Lower leg skin (tissue), 4 donors: Measurements from ENCODE around the gene RGS9. TPM values are rescaled to one million over a fixed set of nuclear protein-coding genes. Genes with fewer than 3 reads are reported as not detected.

Source experiments
- DNase-seq, 2 donors: peaks; one replicate each; pipeline ENCODE4 v3.0.0-alpha.2; 2019; ENCODE audit warnings: low spot score in 2 of 2
- H3K4me3 ChIP-seq: fragments of 200-600 bp; sonication (generic); 2 replicates; pipeline ENCODE4 v1.5.1; 2017; ENCODE audit warnings: mild to moderate bottlenecking, low read depth; ENCODE audit not compliant: poor library complexity, severe bottlenecking
- POLR2A ChIP-seq, 2 donors: fragments of 450-650 bp; IDR thresholded peaks; one replicate each; pipeline ENCODE4 v1.6.1; 2016 to 2017; ENCODE audit warnings: antibody characterized with exemption in 2 of 2, mild to moderate bottlenecking in 1 of 2, moderate library complexity in 1 of 2
- WGBS, 2 donors: methylation state at CpG; one replicate each; pipeline ENCODE4 v1.1.5; 2018; 5-methylcytosine and 5-hydroxymethylcytosine counted together
- intact Hi-C: fragments of 100-400 bp; cut with DNase I; formaldehyde crosslinking; loops from one replicate; pipeline ENCODE4 v1.15.0; 2023; ENCODE audit warnings: low total_unique reads
- total RNA-seq, 4 donors: library from RNA; depleted of rRNA; stranded (reverse); fragments of >200 nt; gene quantifications; one replicate each; pipeline ENCODE4 v1.1.0, GENCODE V29; 2016
- TF ChIP-seq, protein P1 (sequence below), 3 donors: fragments of 450-650 bp; IDR thresholded peaks; one replicate each; pipeline ENCODE4 v1.5.1; 2016; ENCODE audit warnings: antibody characterized with exemption in 3 of 3, mild to moderate bottlenecking in 3 of 3, moderate library complexity in 2 of 3

RGS9 gene
- total RNA-seq, 4 donors from 2014 or later: 1.4 to 8.9 (median 4.6) TPM

DNA sequence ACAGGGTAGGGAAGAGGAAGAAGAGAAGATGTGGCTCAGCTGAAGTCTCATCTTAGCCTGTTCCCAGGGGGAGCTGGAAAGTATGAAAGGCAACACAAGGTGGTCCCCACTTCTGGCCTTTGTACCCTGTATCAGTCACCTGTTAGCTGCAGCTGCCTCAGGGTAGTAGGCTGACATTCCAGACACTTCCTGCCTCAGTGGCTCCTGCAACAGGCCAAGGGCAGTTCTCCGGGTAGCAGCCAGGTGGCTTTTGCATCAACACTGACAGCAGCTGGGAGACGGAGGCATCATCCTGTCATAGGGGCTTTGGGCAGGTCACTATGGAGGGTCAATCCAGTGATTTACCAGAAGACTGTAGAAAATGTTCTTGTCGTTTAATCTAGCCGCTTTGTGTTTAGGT is 124.0 kb downstream of the RGS9 start:
- H3K4me3 ChIP-seq: no peak overlapping the region
- intact Hi-C loops: no loop called here
- peak in 1 of 2 donors; percentile 64 for DNase-seq
- no peak for TF ChIP-seq POLR2A (IDR thresholded peaks at IDR 0.05)
- TF ChIP-seq, protein P1, sequence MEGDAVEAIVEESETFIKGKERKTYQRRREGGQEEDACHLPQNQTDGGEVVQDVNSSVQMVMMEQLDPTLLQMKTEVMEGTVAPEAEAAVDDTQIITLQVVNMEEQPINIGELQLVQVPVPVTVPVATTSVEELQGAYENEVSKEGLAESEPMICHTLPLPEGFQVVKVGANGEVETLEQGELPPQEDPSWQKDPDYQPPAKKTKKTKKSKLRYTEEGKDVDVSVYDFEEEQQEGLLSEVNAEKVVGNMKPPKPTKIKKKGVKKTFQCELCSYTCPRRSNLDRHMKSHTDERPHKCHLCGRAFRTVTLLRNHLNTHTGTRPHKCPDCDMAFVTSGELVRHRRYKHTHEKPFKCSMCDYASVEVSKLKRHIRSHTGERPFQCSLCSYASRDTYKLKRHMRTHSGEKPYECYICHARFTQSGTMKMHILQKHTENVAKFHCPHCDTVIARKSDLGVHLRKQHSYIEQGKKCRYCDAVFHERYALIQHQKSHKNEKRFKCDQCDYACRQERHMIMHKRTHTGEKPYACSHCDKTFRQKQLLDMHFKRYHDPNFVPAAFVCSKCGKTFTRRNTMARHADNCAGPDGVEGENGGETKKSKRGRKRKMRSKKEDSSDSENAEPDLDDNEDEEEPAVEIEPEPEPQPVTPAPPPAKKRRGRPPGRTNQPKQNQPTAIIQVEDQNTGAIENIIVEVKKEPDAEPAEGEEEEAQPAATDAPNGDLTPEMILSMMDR (IDR thresholded peaks at IDR 0.05): no peak
- WGBS, 2 donors: 85% methylated on average over 4 of the region's 4 CpGs

DNA sequence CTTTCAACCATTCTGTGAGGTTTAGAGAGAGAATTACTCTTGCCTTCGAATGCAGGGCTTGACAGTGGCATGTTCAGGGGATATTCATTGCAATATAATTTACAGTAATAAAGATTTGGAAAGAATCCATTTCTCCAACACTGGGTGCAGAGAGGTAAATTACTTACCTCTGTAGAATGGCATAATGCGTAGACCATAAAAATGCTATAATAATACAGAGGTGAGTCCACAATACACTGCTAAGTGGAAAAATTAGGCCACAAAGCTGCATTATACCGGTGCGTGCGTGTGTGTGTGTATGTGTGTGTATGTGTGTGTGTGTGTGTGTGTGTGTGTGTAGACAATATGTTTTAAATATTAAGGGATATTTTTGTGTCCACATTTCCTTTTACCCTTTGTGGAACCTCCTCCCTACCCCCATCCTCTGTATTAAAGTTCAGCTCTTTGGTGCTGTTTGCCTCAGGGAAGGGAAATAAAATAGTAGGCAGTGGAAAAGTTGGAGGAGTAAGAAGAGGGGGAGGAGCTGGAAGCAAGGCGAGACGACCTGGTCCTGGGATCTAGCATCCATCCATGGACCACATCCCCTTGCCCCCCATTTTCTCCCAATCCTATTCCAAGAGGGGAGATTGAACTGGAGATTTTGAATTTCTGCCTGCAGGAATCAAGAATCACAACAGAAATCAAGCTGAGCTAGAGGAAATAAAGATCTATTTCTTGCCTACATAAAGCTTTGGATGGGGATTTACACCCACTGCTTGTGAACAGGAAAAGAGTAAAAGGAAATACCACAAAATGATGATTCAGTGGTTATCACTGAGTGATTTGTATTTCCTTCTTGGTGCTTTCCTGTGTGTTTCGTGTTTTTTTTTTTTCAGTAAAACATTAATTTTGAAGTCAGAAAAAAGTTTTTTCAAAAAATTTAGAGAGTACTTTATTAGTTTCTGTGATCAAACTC is 124.8 kb downstream of the RGS9 start:
- 65 to 69% methylated on average over 8 of the region's 8 CpGs for WGBS, 2 donors
- intact Hi-C loops: no loop called here
- no peak overlapping the region for H3K4me3 ChIP-seq
- TF ChIP-seq, protein P1 (IDR thresholded peaks at IDR 0.05): no peak
- no peak for TF ChIP-seq POLR2A (IDR thresholded peaks at IDR 0.05)
- peak in 1 of 2 donors; percentile 4 for DNase-seq

DNA sequence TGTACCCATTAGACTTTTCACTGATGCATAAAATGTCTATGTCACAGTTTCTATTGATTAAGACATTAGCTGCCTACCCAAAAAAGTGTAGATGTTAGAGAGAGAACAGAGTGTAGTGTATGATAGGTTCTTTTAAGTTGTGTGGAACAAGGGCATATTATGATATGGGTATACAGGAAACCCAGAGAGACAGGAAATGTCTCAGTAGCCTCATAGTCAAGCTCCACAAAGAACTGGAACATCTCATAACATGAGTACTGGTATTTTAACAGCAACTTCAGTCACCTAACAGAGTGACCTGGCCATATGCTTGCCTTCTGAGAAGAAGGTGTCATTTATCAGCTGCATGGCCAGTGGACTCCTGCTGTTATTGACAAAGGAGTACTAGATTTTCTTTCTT is 128.1 kb downstream of the RGS9 start:
- no peak for DNase-seq
- no peak for TF ChIP-seq POLR2A (IDR thresholded peaks at IDR 0.05)
- TF ChIP-seq, protein P1 (IDR thresholded peaks at IDR 0.05): no peak
- H3K4me3 ChIP-seq: no peak overlapping the region
- intact Hi-C loops: no loop called here

DNA sequence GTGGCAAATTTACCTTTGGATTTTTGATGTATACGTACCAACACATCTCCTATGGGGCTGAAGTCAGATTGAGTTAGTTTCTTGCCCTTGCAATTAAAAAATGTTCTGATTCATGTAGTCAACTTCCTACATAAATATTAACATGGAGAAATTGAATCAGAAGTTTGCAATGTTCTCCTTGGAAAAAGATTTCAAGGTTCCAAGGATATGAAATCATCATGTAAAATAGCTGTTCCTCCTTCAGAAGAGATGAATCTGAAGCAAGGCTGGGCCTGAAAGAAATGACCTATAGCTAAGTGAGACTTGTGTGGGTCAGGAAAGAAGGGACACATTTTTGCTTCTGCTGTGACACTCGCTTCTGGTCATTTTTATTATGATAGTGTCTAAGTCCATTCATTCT is 131.7 kb downstream of the RGS9 start:
- intact Hi-C loops: no loop called here
- TF ChIP-seq POLR2A (IDR thresholded peaks at IDR 0.05): no peak
- TF ChIP-seq, protein P1 (IDR thresholded peaks at IDR 0.05): no peak
- no peak overlapping the region for H3K4me3 ChIP-seq
- DNase-seq: no peak
- 93 to 97% methylated on average over 2 of the region's 2 CpGs for WGBS, 2 donors

DNA sequence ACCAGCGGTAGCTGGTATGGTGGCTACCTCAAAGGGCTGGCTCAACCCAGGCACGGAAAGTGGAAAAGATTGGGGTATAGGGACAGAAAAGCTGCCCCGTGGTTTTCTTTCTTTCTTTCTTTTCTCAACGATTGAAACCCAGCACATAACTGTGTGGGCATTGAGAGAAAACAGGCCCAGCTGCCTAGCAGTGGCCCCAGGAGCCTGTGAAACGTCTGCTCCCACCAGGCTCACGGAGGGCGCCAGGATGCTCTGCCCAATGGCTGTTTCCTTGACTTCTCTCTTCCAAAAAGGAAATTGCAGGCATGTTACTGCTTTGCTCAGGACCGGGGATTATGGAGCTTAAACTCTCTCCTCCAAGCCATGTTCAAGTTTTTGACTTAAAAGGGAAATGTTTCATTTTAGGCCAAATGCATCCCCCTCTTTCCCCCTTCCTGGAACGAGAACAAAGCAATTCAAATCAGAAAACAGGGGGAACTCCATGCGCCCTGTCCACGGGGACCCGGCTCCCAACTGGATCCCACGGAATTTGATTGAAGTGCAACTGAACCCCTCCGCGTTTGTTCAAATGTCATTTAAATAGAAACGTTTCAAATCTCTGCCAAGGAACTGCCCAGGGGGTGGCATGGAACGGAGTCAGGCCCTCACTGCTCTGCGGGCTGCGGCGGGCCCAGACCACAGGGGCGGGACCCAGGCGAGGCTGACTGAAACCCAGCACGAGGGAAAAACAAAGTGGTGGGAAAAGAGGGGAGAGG is 133.5 kb downstream of the RGS9 start:
- TF ChIP-seq, protein P1 (IDR thresholded peaks at IDR 0.05): no peak
- no peak for TF ChIP-seq POLR2A (IDR thresholded peaks at IDR 0.05)
- 33 to 35% methylated on average over 23 of the region's 23 CpGs for WGBS, 2 donors
- DNase-seq: peak in 1 of 2 donors; percentile 54
- H3K4me3 ChIP-seq: no peak overlapping the region
- intact Hi-C loops: no loop called here
